ENCODE measurements around the gene TSC22D1.
"Not testable (repeated sequence)": the region's sequence is repeated elsewhere in the genome, so short reads cannot be mapped to it uniquely, and the experiment has no call there.

The TSC22D1 gene

DNA sequence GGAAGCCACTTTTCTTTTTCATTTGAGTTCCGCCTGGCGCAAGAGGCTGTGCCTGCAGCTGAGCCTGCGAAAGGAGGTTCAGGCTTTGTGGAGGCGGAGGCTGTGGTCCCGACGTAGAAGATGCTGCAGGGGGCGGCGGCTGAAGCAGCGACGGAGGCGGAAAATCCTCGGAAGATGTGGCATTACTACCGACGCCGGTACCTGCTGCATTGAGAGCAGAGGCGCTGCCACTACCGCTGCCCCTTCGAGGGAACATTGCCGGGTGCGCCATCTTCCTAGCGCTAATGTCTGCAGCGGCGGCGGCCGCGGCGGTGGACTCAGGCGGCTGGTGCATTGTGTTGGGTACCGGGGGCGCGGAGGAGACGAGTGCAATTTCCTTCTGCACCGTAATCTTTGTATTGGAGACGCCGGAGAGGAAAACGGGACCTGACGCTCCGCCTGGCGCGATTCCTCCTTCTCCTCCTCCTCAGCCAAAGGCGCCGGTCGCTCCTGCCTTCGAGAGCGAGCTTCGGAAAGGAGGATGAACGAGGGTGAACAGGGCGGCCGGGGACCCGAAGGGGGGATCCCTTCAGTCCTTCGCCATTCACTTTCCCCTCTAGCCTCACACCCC, at the start of gene TSC22D1:
TSS of gene TSC22D1 (minus strand) at position 590 of the 610 bp plus-strand sequence. CDS start at position 334, 256 bp downstream.
- DNase-seq = peak in 1 of 2 experiments; percentile 35

DNA sequence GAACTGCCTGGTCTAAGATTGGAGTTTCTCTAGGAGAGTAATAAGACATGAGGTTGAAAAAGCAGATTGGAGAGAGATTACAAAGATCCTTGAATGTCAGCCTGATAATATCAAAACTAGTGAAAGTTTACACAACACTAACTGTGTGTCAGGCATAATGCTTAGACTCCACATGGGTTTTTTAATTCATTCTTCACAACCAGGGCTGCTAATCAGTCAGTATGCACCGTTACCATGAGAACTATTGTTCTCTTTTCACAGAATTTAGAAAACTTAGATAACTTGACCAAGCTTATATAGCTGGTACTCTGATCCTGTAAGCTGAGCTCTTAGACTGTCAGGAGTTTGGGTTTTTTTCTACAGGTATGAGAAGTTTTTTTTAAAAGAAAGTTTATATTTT, 46.6 kb upstream of the TSC22D1 start:
- no peak for DNase-seq

DNA sequence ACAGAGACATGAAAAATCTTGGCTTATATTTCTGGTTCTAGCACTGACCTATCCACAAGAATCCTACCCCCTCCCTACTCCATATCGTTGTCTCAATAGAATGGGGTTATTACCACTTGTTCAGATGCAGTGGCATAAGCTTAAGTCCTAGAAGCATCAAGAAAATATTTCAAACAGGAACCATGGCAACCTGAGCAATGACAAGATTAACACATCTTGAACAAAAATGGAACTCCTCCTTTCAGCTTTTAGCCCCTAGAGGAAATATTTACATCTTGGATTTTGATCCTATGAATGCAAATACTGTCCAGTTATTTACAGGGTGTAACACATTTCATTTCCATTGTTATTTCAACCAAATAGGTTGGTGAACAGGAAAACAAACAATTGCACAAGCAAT, 46.1 kb upstream of the TSC22D1 start:
- no peak for DNase-seq

DNA sequence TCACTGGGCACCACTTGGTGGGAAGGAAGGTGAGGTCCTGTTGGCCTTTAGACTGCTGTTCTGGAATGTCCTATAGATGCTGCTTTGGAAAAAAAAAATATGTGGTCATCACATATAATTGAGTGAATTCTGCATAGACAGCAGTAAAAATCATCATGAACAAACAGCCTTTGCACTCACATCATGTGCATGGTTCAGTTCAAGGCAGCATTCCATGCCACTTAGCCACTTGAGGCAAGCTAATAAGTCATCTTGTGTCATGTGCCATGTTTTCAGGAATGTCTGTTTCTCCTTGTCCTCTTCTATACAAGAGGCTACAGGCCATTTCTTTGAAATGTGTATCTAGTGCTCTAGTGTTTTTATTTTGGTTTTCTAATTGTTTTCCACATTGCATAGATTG, 43.9 kb upstream of the TSC22D1 start:
- no peak for DNase-seq

DNA sequence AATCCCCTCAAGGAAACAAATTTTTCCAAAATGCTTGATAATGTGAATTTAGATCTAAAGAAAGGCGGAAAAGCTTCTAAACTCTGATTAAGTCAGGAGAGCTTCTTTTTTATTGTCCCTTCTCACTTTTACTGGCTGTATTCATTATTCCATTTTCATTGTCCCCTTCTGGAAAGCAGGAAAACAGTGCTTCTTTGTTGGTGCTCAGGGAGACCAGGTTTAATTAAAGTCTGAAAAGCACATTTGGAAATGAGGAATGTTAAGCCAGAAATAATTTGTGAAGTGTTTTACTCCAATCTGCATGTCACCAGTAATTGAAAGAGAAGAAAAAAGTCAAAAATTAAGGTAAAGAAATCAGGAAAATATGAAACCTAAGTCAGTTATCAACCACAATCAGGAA, 43.5 kb upstream of the TSC22D1 start:
- DNase-seq = no peak

DNA sequence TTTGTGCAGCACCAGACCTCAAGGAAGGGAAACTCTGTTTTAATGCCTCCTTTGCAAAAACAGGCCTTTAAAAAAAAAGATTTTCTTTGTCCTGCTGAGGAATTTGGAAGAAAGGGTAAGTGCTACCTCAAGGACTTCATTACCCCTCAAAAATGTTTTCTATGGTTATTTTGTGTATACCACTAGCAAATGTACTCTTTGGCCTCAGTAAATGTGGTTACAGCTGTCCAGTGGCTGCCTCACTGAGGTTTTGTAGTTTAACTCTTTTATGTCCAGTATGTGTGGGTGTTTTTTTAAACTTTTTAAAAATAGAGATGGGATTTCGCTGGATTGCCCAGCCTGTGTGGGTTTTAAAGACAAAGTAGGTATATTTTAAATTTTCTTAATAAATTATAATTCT, 42.2 kb upstream of the TSC22D1 start:
- no peak for DNase-seq

DNA sequence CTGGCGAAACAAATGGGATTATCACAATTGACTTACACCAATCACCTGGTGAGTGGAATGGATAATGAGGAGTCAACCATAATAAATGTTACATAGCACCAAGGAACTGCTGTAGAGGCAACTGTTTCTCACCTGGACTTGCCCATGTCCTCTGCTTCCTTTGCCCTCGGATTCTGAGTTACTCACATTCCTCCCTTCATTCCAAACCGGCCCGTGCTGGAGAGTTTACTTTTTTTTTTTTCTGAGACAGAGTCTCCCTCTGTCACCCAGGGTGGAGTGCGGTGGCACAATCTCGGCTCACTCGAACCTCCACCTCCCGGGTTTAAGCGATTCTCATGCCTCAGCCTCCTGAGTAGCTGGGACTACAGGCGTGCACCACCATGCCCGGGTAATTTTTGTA, 41.5 kb upstream of the TSC22D1 start:
- no peak for DNase-seq

DNA sequence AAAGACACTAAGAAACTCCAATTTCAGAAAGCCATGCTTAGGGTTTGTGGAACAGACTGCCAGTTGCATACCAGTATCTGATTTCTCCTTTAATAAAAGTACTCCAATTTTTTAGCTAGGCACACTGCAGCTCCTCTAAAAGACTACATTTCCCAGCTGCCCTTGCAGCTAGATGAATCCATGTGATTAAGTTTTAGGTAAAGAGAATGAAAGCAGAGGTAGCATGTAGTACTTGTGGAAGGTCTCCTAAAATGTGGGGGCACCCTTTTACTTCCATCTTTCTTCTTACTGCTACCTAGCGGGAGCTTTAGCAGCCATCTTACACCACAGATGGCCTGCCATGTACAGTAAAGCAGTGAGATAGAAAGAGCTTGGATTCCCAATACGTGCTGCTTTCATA, 33.0 kb upstream of the TSC22D1 start:
- DNase-seq = no peak

DNA sequence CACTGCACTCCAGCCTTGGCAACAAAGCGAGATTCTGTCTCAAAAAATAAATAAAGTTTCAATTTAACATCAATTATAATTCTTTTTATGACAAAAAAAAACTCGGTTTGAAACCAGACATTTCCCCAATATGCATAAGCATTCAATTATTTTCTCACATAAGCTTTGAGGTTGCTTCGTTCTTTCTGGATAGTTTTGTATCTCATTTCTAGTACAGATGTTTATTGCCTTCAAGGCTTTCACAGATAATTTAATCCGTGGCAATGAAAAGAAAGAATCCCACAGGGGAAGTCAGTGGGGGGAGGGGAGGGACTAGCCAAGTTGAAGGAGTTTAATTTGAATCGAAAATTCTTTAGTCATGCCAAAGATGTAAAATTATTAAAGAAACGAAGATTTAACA, 29.6 kb upstream of the TSC22D1 start:
- DNase-seq = no peak

DNA sequence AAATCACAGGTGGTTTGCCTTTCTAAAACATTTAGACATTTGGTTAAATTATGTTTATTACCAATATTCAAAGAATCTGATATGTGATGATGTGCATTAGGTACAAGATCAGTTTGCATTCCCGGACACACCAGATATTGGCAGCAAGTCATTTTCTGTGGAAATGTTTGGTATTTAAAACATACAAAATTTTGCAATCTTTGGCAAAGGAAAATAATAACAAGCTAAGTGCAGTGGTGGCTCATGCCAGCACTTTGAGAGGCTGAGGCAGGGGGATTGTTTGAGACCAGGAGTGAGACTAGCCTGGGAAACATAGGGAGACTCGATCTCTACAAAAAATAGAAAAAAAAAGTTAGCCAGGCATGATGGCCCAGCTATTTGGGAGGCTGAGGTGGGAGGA, 29.1 kb upstream of the TSC22D1 start:
- DNase-seq = no peak

DNA sequence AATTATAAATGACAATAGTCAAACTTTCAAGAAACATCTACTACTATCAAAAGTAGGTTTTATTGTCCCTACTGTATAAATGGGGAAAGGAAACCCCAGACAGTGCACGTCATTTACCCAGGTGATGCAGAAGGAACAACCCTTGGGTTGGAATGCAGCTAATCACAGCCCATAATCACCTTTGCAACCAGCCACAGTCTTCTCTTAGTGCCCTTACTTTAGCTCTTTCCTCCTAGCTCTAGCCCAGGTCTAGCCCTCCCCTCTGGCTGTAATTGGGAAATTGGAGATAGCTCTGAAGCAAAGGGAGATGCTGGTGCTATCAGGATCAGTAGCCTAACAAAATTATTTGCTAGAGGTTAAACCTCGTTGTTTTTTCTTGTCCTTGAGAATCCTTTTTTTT, 25.5 kb upstream of the TSC22D1 start:
- no peak for DNase-seq

DNA sequence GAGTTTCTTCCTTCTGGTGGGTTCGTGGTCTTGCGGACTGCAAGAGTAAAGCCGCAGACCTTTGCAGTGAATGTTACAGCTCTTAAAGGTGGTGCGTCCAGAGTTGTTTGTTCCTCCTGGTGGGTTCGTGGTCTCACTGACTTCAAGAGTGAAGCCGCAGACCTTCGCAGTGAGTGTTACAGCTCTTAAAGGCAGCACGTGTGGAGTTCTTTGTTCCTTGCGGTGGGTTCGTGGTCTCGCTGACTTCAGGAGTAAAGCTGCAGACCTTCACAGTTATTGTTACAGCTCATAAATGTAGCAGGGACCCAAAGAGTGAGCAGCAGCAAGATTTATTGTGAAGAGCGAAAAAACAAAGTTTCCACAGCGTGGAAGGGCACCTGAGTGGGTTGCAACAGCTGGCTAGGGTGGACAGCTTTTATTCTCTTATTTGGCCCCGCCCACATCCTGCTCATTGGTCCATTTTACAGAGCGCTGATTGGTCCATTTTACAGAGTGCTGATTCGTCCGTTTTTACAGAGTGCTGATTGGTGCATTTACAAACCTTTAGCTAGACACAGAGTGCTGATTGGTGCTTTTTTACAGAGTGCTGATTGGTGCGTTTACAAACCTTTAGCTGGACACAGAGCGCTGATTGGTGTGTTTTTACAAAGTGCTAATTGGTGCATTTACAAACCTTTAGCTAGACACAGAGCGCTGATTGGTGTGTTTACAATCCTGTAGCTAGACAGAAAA, 17.9 kb upstream of the TSC22D1 start:
- not testable (repeated sequence) for DNase-seq

DNA sequence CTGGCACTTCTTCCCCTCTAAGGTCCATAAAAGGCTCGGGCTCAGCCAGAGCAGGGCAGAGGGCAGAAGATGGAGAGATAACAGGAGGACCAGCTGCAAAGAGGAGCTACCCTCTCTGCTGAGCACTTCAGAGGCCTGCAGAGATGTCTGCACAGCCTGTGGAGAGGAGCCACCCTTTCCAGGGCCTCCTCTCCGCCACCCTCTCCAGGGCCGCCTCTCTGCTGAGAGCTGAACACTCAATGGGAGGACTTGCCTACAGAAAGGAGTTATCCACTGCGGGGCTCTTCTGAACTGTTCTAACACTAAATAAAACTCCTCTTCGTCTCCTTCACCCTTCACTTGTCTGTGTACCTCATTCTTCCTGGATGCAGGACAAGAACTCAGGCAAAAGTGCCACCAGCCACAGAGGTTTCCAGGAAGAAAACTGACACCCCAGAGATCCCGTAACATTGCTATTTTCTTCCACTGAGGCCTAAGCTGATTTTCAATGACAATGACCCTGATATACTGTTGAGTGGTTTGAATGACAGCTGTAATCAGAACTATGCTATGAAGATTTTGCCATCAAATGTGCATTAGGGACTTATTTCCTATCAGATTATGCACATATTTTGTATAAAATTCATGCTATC, 16.2 kb upstream of the TSC22D1 start:
- DNase-seq = no peak

DNA sequence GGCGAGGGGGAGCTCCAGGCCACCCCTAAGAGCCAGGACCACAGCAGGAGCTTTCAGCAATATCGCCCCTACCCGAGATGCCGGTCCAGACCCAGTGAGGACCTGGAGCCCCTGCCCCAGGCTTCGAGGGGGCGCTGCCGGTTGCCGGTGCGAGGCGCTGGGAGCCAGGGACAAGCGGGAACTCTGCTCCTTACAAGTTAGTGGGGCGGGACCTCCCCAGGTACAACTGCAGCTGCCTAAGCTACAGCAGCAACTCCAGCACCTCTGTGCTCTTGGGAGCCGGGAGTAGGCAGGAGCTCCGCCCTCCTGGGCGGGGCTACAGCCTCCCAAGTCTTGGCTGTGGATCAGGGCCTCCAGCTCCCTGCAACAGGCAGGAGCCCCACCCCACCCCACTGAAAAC, 15.2 kb upstream of the TSC22D1 start:
- no peak for DNase-seq

DNA sequence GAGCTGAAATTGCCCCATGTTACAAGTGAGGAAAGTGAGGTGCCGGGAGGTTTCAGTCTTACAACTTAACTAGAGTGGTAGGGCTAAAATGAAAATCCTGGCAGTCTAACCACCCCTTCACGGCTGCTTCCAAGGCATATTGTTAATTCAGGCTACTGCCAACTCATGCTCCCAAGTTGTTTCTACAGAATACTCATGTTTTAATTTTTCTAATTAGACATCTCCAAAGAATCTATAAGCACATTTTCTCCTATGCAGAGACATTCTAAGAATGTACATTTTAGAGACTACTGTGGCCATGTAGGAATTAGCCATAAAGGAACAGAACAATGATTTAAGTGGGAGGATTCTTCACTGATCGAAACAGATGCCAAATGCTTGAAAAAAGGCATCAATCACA, 7.0 kb upstream of the TSC22D1 start:
- DNase-seq = no peak

DNA sequence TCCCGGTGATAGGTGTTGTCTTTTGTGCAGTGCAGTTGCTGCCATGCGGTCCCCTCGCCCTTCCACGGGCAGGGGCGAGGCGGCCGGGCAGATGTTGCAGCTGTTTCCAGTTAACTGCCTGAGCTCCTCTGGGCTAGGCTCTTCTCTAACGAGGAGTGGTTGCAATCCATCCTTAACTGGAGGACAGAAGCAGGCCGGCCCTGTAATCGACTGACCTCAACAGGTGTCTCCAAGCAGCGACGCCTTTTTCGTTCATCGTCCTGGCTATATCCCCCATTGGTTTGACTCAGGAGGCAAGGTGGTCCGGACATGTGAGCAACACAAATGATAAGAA, 1.9 kb upstream of the TSC22D1 start:
- DNase-seq = peak; percentile 59 to 76

DNA sequence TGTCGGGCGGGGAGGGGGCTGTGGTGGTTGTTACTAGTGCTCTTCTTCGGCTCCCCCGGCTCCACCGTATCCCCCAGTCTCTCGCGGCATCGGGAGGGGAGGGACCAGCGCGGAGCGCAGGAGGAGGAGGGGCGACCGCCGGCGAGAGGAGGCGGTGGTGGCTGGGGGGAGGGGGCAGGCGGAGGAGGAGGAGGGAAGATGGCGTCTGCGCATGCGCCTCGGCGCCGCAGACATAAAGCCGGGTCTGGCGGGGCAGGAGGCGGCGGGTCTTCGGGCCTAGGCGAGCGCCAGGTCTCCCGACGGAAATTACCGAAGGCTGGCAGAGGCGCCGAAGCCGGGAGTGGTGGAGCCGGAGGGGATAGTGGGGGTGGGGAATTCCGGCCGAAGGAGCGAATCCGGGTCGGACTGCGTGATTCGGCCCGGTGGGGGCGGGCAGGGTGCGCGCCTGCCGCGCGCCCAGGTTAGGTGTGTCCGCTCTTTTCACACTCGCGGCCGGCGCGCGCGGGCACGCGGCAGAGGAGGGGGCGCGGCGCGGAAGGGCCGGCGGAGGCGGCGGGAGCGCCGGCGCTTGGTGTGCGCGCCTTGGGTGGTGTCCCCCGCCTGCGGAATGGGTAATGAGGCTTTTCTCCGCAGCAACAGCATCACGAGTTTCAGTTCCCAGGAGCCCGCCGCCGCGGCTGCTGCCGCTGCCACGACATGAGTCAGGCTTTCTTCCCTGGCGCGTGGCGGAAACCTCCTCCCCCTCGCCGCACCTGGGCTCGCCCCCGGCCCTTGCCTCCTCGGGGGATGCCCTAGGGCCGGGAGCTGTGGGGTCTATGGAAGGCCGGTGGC, 1.3 kb upstream of the TSC22D1 start:
- DNase-seq = peak; percentile 87 to 98

DNA sequence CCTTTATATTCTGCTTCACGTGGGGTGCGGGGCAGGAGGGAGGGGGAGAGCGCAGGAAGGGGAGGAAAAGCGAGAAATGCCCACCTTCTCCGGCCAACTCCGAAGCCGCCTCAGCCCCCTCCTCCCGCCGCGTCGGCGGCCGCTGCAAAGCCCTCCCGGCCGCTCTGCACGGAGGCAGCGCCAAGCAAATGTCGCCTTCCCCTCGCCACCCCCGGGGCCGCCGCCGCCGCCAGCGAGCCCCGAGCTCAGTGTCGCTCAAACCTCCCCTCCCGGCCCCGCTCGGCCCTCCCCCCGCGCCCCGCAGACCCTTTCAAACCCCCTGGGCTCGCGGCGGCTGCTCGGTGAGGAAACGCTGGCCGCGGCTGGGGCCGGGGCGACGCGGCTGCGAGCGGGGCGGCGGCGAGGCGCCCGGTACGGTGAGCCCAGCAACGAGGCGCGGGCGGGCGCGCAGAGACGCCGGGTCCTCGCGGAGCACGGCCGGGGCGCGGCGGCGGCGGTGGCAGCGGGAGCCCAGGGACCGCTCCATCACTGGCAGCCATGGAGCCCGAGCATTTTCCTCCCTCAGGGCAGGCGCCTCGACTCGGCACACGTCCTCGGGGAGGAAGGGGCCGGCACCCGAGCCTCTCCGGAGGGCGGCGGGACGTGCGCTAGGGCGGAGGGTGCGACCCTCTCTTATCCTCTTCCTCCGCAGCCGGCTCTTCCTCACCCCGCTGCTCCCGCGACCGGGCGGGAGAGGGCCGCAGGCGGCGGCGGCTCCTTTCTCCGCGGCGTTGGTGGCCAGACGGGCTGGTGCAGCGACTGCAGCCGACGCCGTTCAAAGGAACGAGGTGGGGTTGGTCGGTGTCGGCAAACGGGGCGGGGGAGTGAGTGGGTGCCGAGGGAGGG, 463 bp upstream of the TSC22D1 start:
- no peak for DNase-seq

DNA sequence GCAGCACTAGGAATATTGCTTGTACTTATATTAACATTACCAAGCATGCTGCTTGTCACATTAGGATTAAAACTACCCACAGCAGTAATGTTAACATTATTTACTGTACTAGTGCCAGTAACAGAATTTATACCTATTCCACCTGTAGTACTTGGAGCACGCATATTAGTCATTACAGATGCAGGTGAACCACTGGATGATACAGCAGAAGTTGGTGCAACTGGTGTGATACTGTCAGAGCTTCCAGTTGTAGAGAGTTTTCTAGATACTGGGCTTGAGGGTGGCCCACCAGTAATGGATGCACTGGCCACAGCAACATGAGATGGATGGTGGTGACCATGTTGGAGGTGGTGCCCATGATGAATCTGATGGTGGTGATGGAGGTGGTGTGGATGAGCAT, 1.1 kb downstream of the TSC22D1 start:
- DNase-seq = no peak

DNA sequence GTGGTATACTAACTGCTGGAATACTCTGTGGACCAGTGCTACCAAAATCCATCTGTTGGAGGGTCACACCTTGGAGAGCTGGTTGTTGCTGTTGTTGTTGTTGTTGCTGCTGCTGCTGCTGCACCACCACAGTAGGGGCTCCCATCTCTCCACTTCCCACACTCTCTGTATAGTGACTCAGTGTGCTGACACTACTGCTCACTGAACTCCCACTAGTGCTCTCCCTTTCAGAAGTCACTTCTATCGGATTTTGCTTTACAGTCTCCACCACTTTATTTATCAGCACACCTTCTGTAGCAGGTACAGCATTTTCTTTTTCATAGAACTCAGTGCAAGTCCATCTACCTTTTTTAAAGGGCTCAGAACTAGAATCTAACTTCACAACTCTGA, 1.7 kb downstream of the TSC22D1 start:
- DNase-seq = no peak

DNA sequence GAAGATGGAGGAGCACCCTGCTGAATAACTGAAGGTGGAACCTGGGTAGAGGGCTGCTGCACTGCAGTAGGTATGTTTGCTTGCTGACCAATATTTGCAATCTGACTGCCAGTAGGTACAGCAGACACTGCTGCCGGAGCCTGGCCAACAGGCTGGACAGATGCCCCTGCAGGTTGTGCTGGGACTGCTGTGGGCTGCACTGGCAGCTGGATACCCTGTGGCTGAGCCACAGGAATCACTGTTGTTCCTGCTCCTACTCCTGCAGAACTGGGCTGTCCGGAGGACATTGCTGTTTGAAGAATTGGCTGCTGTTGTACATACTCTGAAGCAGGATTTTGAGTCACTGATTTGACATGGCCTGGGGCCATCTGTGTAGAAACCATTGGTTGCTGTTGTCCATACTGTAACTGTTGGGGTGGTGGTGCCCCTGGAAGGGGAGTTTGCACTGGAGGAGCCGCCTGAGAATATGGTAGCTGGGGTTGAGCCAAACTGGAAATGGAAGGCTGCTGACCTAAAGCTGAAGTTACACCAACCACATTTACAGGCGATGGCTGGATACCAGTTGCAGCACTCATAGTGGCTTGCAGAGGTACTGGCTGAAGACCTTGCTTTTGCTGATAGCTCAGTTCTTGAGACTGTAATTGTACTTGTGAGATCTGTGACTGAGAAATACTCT, 2.2 kb downstream of the TSC22D1 start:
- no peak for DNase-seq

DNA sequence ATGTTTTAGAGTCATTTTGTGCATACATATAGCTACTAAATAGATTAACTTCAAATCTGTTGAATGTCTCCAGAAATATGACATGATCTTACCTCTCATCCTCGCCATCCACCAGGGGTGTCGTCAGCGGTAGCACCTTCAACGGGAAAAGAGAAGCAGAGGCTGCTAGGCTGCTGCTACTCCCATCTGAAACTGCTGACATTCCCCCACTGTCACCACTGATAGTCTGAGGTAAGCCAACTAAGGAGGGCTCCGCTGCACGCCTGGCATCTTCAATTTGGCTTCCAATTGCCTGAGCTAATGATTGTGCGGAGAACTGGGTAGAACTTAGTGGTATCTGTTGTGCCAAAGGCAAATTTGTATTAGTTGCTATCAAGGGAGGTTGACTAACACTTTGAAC, 3.1 kb downstream of the TSC22D1 start:
- no peak for DNase-seq

Measured in NCI-H187 (cell line).